Stimulated activated naive B cell treated with anti-CD40 and anti-IgM and Interleukin-4, amounts not matched to agents 10 μg/mL and 1 μg/mL and 100 μg/mL, for 72 hours (primary cell): Measurements from ENCODE around the gene MYH9.

Experiments
- ATAC-seq, 2 donors: fragments of 150-1000 bp; cut with Tn5 transposase; replicated peaks; 2 replicates each; pipeline ENCODE4 v1.10.0; 2021; ENCODE audit warnings: moderate library complexity in 1 of 2
- DNase-seq: peaks from one replicate; pipeline ENCODE4 v3.0.0; 2021
- H3K27ac Mint-ChIP-seq: one replicate; pipeline ENCODE4 v1.8.0; 2022; ENCODE audit warnings: mild to moderate bottlenecking, mixed read lengths
- H3K27me3 Mint-ChIP-seq, 2 donors: one replicate each; pipeline ENCODE4 v1.8.0; 2022; ENCODE audit warnings: mixed read lengths in 2 of 2
- H3K36me3 Mint-ChIP-seq, 2 donors: one replicate each; pipeline ENCODE4 v1.8.0; 2022; ENCODE audit warnings: mixed read lengths in 2 of 2, mild to moderate bottlenecking in 1 of 2
- H3K4me1 Mint-ChIP-seq, 2 donors: one replicate each; pipeline ENCODE4 v1.8.0; 2022; ENCODE audit warnings: mixed read lengths in 2 of 2, mild to moderate bottlenecking in 1 of 2
- H3K4me3 Mint-ChIP-seq, 2 donors: one replicate each; pipeline ENCODE4 v1.8.0; 2022; ENCODE audit warnings: mild to moderate bottlenecking in 2 of 2, mixed read lengths in 2 of 2, moderate library complexity in 1 of 2
- H3K9me3 Mint-ChIP-seq, 2 donors: one replicate each; pipeline ENCODE4 v1.8.0; 2022; ENCODE audit warnings: mixed read lengths in 2 of 2, mild to moderate bottlenecking in 1 of 2

MYH9 gene

DNA sequence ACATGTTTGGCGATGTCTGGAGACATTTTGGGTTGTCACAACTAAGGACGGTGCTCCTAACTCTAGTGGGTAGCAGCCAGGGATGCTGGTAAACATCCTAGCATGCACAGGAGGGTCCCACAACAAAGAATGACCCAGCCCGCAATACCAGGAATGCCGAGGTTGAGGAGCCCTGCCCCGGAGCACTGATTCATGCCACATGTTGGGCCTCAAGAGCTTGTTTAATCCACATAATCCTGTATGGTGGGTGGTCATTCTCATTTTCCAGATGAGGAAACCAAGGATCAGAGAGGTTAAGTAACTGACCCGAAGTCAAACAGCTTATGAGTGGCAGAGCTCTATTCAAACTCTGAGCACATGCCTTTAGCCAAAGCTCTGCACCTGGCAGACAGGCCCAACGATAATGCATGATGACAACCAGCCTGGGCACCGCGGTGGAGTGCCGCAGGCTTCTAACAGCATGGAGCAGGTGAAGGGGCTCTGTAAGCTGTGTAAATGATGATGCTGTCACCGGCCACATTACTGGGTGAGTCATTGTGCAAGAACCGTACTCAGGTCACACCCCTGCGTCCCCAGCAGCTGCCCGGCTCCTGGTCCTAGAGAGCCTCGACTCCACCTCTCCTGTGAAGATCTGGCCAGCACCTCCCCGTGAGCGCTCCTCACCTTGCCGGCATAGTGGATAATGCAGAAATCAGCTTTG is 76.2 kb downstream of the MYH9 start:
- peaks cover 4 to 6% of the 10 kb centered on the region in 2 donors for H3K4me1 Mint-ChIP-seq
- DNase-seq (no peak), ATAC-seq (no peak)
- H3K27ac Mint-ChIP-seq, result peak overlapping the region; percentile 42
- peaks cover 32 to 54% of the 10 kb centered on the region in 2 donors for H3K36me3 Mint-ChIP-seq
- H3K9me3 Mint-ChIP-seq, result no peaks in the 10 kb centered on the region
- H3K27me3 Mint-ChIP-seq, result no peaks in the 10 kb centered on the region
- no peak overlapping the region for H3K4me3 Mint-ChIP-seq

GRCh38 chr22:36308880-36309279 is 78.9 kb downstream of the MYH9 start:
- Mint-ChIP-seq H3K36me3 (peaks cover 33 to 65% of the 10 kb centered on the region in 2 donors), H3K27me3 (no peaks in the 10 kb centered on the region), H3K9me3 (no peaks in the 10 kb centered on the region), H3K4me1 (peaks cover 2 to 7% of the 10 kb centered on the region in 2 donors), H3K4me3 (no peak overlapping the region), H3K27ac (peak overlapping the region; percentile 79)
- DNase-seq (no peak), ATAC-seq (no peak)

DNA sequence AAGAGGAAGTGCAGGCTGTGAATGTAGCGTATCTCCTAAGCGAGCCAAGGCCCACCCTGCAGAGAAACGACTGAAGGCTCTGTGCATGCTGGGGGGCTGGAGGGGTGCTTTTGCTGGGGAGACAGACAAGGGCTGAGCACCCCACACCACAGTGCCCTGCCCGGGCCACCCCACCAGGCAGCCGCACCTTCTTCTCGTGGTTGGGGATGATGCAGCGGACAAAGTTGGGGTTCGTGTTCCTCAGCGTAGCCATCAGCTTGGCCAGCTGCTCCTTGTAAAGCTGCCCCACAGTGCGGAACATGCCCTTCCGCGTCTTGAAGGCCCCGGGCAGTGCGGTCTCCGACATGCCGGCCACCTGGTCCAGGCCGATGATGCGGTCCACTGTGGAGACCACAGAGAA is 81.5 kb downstream of the MYH9 start:
- H3K27ac Mint-ChIP-seq, result peak overlapping the region; percentile 83
- peaks cover 9 to 16% of the 10 kb centered on the region in 2 donors for H3K4me1 Mint-ChIP-seq
- peak overlapping the region in 1 of 2 donors; percentile 17 for H3K4me3 Mint-ChIP-seq
- no peaks in the 10 kb centered on the region for H3K27me3 Mint-ChIP-seq
- DNase-seq, result no peak
- no peak for ATAC-seq
- peaks cover 33 to 65% of the 10 kb centered on the region in 2 donors for H3K36me3 Mint-ChIP-seq
- no peaks in the 10 kb centered on the region for H3K9me3 Mint-ChIP-seq

GRCh38 chr22:36305813-36306212 is 82.0 kb downstream of the MYH9 start:
- Mint-ChIP-seq H3K27me3 (no peaks in the 10 kb centered on the region), H3K4me3 (no peak overlapping the region), H3K9me3 (no peaks in the 10 kb centered on the region), H3K4me1 (peaks cover 9 to 20% of the 10 kb centered on the region in 2 donors), H3K36me3 (peaks cover 37 to 68% of the 10 kb centered on the region in 2 donors), H3K27ac (peak overlapping the region; percentile 83)
- DNase-seq (no peak), ATAC-seq (no peak)

DNA sequence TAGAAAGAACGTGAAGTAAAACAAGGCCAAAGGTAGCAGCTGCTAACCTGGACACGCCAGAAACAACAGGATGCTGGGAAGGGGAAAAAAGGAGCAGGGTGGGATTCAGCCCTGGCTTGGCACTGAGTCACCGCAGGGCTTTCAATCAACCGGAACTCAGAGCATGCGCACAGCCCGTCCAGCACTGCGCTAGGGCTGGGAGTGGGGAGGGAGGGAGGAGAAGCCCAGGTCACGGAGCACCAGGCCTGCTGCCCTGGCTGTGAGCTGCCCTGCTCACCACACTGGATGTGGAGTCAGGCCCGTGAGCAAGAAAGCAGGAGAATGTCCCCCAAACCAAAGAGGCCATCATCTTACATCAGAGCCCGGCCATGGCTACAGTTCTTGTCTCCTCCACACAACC is 83.3 kb downstream of the MYH9 start:
- Mint-ChIP-seq H3K27me3 (no peaks in the 10 kb centered on the region), H3K27ac (peak overlapping the region; percentile 3), H3K9me3 (no peaks in the 10 kb centered on the region), H3K4me1 (peaks cover 11 to 32% of the 10 kb centered on the region in 2 donors), H3K4me3 (no peak overlapping the region), H3K36me3 (peaks cover 45 to 70% of the 10 kb centered on the region in 2 donors)
- ATAC-seq (no peak), DNase-seq (no peak)

- H3K4me3 Mint-ChIP-seq, result no peak overlapping the region
- peak overlapping the region; percentile 82 for H3K27ac Mint-ChIP-seq
- H3K27me3 Mint-ChIP-seq, result no peaks in the 10 kb centered on the region
- ATAC-seq (no peak), DNase-seq (no peak)
- peaks cover 11 to 36% of the 10 kb centered on the region in 2 donors for H3K4me1 Mint-ChIP-seq
- no peaks in the 10 kb centered on the region for H3K9me3 Mint-ChIP-seq
- H3K36me3 Mint-ChIP-seq, result peaks cover 46 to 70% of the 10 kb centered on the region in 2 donors
Measured at GRCh38 chr22:36303874-36304273, 83.9 kb downstream of the MYH9 start.

GRCh38 chr22:36303115-36303467 is 84.7 kb downstream of the MYH9 start:
- H3K4me3 Mint-ChIP-seq, result no peak overlapping the region
- no peak for ATAC-seq
- H3K36me3 Mint-ChIP-seq, result peaks cover 44 to 65% of the 10 kb centered on the region in 2 donors
- H3K27ac Mint-ChIP-seq, result peak overlapping the region; percentile 88
- DNase-seq, result no peak
- no peaks in the 10 kb centered on the region for H3K27me3 Mint-ChIP-seq
- H3K9me3 Mint-ChIP-seq, result no peaks in the 10 kb centered on the region
- peaks cover 11 to 36% of the 10 kb centered on the region in 2 donors for H3K4me1 Mint-ChIP-seq

- ATAC-seq (no peak), DNase-seq (no peak)
- H3K4me3 Mint-ChIP-seq, result no peak overlapping the region
- peaks cover 45 to 70% of the 10 kb centered on the region in 2 donors for H3K36me3 Mint-ChIP-seq
- H3K27me3 Mint-ChIP-seq, result no peaks in the 10 kb centered on the region
- peaks cover 11 to 36% of the 10 kb centered on the region in 2 donors for H3K4me1 Mint-ChIP-seq
- no peaks in the 10 kb centered on the region for H3K9me3 Mint-ChIP-seq
- peak overlapping the region; percentile 88 for H3K27ac Mint-ChIP-seq
Measured at GRCh38 chr22:36302439-36303114, 85.2 kb downstream of the MYH9 start.

- H3K27ac Mint-ChIP-seq, result peak overlapping the region; percentile 80
- no peaks in the 10 kb centered on the region for H3K9me3 Mint-ChIP-seq
- peaks cover 14 to 36% of the 10 kb centered on the region in 2 donors for H3K4me1 Mint-ChIP-seq
- H3K36me3 Mint-ChIP-seq, result peaks cover 49 to 70% of the 10 kb centered on the region in 2 donors
- DNase-seq (no peak), ATAC-seq (peak; percentile 20)
- H3K4me3 Mint-ChIP-seq, result no peak overlapping the region
- H3K27me3 Mint-ChIP-seq, result no peaks in the 10 kb centered on the region
Measured at GRCh38 chr22:36301851-36302250, 85.9 kb downstream of the MYH9 start.

DNA sequence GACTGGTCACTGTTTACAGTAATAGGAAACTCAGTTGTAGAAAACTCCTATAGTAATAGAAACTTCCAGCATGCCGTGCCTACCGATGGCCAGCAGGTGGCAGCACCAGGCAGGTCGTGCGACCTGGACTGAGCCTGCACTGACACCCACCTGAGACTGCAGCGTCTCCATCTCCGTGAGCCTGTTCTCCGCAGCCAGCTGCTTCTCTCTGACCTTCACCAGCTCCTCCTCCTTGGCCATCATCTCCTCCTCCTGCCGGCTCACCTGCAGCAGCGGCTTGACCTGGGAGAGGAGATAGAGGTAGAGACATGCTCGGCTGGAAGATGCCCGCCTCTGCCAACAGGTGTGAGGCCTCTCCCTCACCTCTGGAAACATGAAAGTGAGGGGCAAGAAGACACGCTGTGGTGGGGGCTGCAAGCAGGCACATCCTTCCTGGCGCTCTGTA is 86.4 kb downstream of the MYH9 start:
- no peaks in the 10 kb centered on the region for H3K9me3 Mint-ChIP-seq
- H3K4me3 Mint-ChIP-seq, result peak overlapping the region in 1 of 2 donors; percentile 61
- peaks cover 50 to 67% of the 10 kb centered on the region in 2 donors for H3K36me3 Mint-ChIP-seq
- H3K4me1 Mint-ChIP-seq, result peaks cover 14 to 36% of the 10 kb centered on the region in 2 donors
- ATAC-seq, result peak; percentile 87 to 89
- peak overlapping the region; percentile 80 for H3K27ac Mint-ChIP-seq
- DNase-seq, result peak; percentile 60
- H3K27me3 Mint-ChIP-seq, result no peaks in the 10 kb centered on the region

DNA sequence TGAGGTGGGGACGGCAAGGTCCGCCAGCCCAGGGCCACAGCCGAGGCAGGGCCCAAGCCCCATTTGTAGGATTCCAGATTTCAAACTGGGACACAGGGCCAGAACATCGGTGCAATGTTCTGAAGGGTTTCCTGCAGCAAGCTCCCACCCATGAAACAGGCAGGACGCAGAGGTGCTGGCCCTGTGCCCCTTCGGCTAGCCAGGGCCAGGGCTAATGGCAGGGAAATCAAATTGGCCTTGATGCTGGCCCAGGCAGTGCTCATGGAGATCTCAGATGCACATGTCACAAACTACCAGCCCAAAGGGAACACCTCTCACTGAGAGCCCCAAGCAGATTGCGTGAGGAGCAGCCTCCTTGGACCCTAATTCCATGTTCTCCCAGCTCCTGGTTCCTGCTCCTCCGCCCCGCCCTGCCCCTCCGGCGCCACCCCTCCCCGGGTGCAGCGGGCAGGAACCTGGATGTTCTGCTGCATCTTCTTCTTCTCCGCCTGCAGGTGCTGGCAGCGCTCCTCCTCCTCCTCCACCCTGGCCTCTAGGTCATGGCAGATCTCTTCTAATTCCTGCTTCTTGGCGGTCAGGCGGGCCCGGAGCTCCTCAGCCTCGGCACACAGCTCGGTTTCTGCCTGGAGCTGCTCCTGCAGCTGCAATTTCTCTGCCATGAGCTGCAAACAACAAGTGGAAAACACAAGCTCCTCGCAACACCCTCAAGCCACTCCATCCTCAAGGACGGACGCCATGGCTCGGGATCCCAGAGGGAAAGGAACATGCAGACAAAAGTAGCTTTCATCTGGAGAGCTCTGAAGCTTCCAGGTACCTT is 87.2 kb downstream of the MYH9 start:
- DNase-seq (no peak), ATAC-seq (no peak)
- Mint-ChIP-seq H3K36me3 (peaks cover 50 to 69% of the 10 kb centered on the region in 2 donors), H3K4me3 (peak overlapping the region in 1 of 2 donors; percentile 39), H3K9me3 (no peaks in the 10 kb centered on the region), H3K27ac (peak overlapping the region; percentile 80), H3K27me3 (no peaks in the 10 kb centered on the region), H3K4me1 (peaks cover 14 to 33% of the 10 kb centered on the region in 2 donors)

- Mint-ChIP-seq H3K4me3 (no peak overlapping the region), H3K36me3 (peaks cover 54 to 69% of the 10 kb centered on the region in 2 donors), H3K27ac (peak overlapping the region; percentile 89), H3K4me1 (peaks cover 14 to 31% of the 10 kb centered on the region in 2 donors), H3K27me3 (no peaks in the 10 kb centered on the region), H3K9me3 (no peaks in the 10 kb centered on the region)
- ATAC-seq, result no peak
- DNase-seq, result no peak
Measured at GRCh38 chr22:36299911-36300310, 87.9 kb downstream of the MYH9 start.

DNA sequence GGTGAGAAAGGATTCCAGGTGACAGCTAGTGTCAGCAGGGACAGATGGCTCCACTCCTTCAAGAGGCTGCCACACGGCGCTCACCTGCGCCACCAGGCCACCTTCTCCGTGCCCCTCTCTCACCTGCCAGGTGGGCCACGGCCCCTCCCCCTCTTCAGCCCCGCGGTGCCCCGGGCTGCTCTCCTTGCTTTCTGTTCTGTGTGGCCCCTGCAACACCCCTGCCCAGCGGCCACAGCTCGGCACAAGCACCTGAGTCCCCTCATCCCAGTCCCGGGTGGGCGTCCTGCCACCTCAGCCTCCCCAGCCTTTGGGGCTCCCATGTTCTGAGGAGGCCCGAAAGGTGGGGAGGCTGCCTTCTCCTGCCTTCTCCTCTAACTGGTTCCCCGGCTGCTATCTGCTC is 88.5 kb downstream of the MYH9 start:
- Mint-ChIP-seq H3K9me3 (no peaks in the 10 kb centered on the region), H3K4me3 (no peak overlapping the region), H3K27ac (peak overlapping the region; percentile 89), H3K27me3 (no peaks in the 10 kb centered on the region), H3K4me1 (peaks cover 14 to 31% of the 10 kb centered on the region in 2 donors), H3K36me3 (peaks cover 60 to 71% of the 10 kb centered on the region in 2 donors)
- ATAC-seq, result no peak
- DNase-seq, result no peak

GRCh38 chr22:36298601-36299000 is 89.2 kb downstream of the MYH9 start:
- ATAC-seq, result no peak
- peak overlapping the region; percentile 37 for H3K27ac Mint-ChIP-seq
- H3K4me1 Mint-ChIP-seq, result peaks cover 15 to 31% of the 10 kb centered on the region in 2 donors
- no peak for DNase-seq
- H3K36me3 Mint-ChIP-seq, result peaks cover 63 to 72% of the 10 kb centered on the region in 2 donors
- no peaks in the 10 kb centered on the region for H3K27me3 Mint-ChIP-seq
- H3K9me3 Mint-ChIP-seq, result no peaks in the 10 kb centered on the region
- no peak overlapping the region for H3K4me3 Mint-ChIP-seq
